Activated naive CD8-positive, alpha-beta T cell treated with anti-CD3 and anti-CD28 coated beads, Interleukin-2, amount 10 ng/mL, durations not matched to agents 7 days and 5 days (primary cell): ENCODE measurements around the gene HPF1. TPM values are rescaled to one million over a fixed set of nuclear protein-coding genes. Genes with fewer than 3 reads are reported as not detected.
"Not testable (repeated sequence)": the region's sequence is repeated elsewhere in the genome, so short reads cannot be mapped to it uniquely, and the experiment has no call there.

Experiments used
- ATAC-seq: fragments of 150-1000 bp; cut with Tn5 transposase; one replicate; pipeline ENCODE4 v1.10.0; 2021; ENCODE audit warnings: low read depth, moderate library complexity
- POLR2A ChIA-PET: fragments of 350-600 bp; sonication (Branson Sonifier 250); formaldehyde crosslinking; loops from one replicate; lab custom pipeline; 2021; ENCODE audit warnings: antibody characterized with exemption; lab: Charles Lee
- DNase-seq: peaks from one replicate; pipeline ENCODE4 v3.0.0; 2021
- H3K27ac Mint-ChIP-seq: one replicate; pipeline ENCODE4 v1.8.0; 2022; ENCODE audit warnings: mild to moderate bottlenecking, mixed read lengths
- H3K27me3 Mint-ChIP-seq: one replicate; pipeline ENCODE4 v1.8.0; 2022; ENCODE audit warnings: mild to moderate bottlenecking, moderate library complexity, mixed read lengths
- H3K36me3 Mint-ChIP-seq: one replicate; pipeline ENCODE4 v1.8.0; 2021; ENCODE audit warnings: mild to moderate bottlenecking, mixed read lengths
- H3K4me1 Mint-ChIP-seq: one replicate; pipeline ENCODE4 v1.8.0; 2021; ENCODE audit warnings: mixed read lengths
- H3K4me3 Mint-ChIP-seq: one replicate; pipeline ENCODE4 v1.8.0; 2022; ENCODE audit warnings: mild to moderate bottlenecking, moderate library complexity, mixed read lengths
- H3K9me3 Mint-ChIP-seq: one replicate; pipeline ENCODE4 v1.8.0; 2021; ENCODE audit warnings: mixed read lengths
- total RNA-seq, 2 experiments: library from RNA; stranded (reverse); gene quantifications; one replicate each; pipeline ENCODE4 v1.2.3, GENCODE V29; 2021

The HPF1 gene
- total RNA-seq, 2 experiments from 2014 or later = 15.6 to 16.5 TPM

DNA sequence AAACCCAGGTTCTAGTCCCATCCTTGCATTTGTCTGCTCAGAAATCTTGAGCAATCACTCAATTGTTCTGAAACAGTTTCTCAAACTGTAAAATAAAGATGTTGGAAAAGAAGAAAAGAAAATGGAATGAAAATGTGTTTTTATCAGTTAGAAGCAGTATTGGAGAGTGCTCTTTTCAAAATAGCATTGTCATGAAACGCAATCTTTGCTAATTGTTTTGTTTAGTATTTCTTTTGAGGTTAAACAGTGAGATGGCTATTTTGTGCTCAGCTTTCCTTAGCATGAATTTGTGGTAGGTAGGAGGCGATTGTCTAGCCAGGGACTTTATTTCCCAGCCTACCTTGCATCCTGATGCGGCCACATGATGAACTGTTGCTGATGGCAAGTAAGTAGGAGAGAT is 10.6 kb upstream of the HPF1 start:
- DNase-seq = no peak
- H3K9me3 Mint-ChIP-seq = no peaks in the 10 kb centered on the region
- H3K36me3 Mint-ChIP-seq = no peaks in the 10 kb centered on the region
- POLR2A ChIA-PET = no interaction called here
- ATAC-seq = no peak
- H3K4me1 Mint-ChIP-seq = peaks cover 2% of the 10 kb centered on the region
- H3K4me3 Mint-ChIP-seq = no peak overlapping the region
- peaks cover 14% of the 10 kb centered on the region for H3K27me3 Mint-ChIP-seq
- H3K27ac Mint-ChIP-seq = no peak overlapping the region

DNA sequence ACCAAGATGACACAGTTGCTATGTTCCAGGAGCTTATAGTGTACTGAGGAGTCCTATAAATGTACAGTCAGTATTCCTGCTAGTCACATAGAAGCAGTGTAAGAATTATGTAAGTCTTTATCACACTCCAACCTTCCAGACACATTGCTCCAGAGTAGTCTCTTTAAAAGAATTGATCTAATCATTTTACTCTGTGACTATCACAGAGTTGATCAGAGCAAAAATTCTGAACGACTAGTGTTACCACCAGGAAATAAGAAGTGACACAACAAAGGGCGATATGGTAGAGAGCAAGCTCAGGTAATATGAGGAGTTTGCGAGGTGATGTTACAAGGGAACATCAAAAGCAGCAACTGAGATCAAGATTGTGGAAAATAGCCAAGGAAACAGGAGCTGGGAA is 9.0 kb upstream of the HPF1 start:
- Mint-ChIP-seq H3K4me3 (no peak overlapping the region), H3K27me3 (peaks cover 16% of the 10 kb centered on the region), H3K4me1 (peaks cover 5% of the 10 kb centered on the region), H3K36me3 (no peaks in the 10 kb centered on the region), H3K9me3 (no peaks in the 10 kb centered on the region), H3K27ac (no peak overlapping the region)
- POLR2A ChIA-PET = no interaction called here
- DNase-seq (no peak), ATAC-seq (no peak)

DNA sequence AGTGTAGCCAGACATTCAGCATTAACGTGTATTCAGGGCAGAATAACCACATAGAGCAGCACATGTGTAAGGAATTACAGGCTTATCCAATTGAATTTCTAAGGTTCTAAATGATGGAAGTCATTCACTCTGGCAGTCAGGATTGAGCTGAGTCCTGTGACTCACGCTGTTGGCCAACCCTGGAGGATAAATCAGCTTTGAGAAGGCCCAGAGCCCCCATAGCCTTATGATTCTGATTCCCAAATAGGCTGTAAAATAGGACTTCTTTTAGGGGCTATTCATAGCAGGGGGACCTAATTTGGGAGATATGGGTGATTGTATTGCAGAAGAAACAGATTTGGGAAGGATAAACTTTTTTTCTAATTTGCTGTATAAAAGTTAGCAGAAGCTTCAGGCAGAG is 8.1 kb upstream of the HPF1 start:
- POLR2A ChIA-PET = interaction anchor here (0.6 kb wide), 1 partner anchor 61 kb away, joined by 6 read pairs; no protein-coding TSS in a partner anchor
- no peak overlapping the region for H3K4me3 Mint-ChIP-seq
- H3K4me1 Mint-ChIP-seq = peaks cover 3% of the 10 kb centered on the region
- H3K27me3 Mint-ChIP-seq = peaks cover 16% of the 10 kb centered on the region
- H3K27ac Mint-ChIP-seq = no peak overlapping the region
- DNase-seq (no peak), ATAC-seq (no peak)
- H3K9me3 Mint-ChIP-seq = no peaks in the 10 kb centered on the region
- H3K36me3 Mint-ChIP-seq = no peaks in the 10 kb centered on the region

DNA sequence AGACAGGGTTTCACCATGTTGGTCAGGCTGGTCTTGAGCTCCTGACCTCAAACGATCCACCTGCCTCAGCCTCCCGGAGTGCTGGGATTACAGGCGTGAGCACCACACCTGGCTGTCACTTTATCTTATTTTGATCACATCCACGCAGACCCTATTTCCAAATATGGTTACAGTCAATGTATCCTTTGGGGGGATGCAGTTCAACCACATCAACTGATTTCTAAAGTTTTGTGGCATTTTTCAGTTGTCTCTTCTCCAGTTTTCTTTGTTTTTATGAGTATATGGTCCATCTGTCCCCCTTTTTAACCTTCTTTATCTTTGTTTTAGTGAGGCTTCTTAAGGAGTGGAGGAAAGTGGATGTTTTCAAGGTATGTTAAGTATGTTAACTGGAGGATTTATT is 4.1 kb upstream of the HPF1 start:
- H3K36me3 Mint-ChIP-seq = no peaks in the 10 kb centered on the region
- peaks cover 7% of the 10 kb centered on the region for H3K4me1 Mint-ChIP-seq
- ATAC-seq (no peak), DNase-seq (no peak)
- no peak overlapping the region for H3K4me3 Mint-ChIP-seq
- H3K27ac Mint-ChIP-seq = no peak overlapping the region
- POLR2A ChIA-PET = no interaction called here
- peaks cover 15% of the 10 kb centered on the region for H3K27me3 Mint-ChIP-seq
- H3K9me3 Mint-ChIP-seq = no peaks in the 10 kb centered on the region

DNA sequence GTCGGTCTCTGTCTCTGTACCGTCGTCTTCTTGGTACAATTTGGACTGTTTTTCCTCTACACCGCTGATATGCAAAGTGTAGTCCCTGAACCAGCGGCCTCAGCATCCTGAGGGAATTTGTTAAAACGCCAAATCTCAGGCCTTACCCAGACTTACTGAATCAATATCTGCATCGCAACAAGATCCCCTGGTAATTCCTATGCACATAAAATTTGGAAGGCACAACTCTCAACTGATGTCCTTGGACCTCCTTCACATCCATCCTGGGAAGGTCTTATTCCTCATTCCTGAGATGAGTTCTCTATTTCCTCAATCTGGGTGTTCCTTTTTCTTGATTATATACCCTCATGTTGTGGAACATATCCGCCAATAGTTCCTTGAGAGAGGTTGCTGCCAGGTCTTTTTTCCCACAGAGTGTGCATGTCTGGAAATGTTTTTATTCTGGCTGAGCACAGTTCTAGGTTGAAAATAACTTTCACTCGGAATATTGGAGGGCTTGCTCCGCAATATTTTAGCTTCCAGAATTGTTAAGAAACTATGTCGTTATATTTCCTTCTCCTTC is 738 bp upstream of the HPF1 start:
- DNase-seq = no peak
- Mint-ChIP-seq H3K27me3 (peaks cover 13% of the 10 kb centered on the region), H3K36me3 (no peaks in the 10 kb centered on the region), H3K4me3 (peak overlapping the region; percentile 86), H3K9me3 (no peaks in the 10 kb centered on the region), H3K27ac (no peak overlapping the region), H3K4me1 (peaks cover 22% of the 10 kb centered on the region)
- POLR2A ChIA-PET = no interaction called here
- no peak for ATAC-seq

DNA sequence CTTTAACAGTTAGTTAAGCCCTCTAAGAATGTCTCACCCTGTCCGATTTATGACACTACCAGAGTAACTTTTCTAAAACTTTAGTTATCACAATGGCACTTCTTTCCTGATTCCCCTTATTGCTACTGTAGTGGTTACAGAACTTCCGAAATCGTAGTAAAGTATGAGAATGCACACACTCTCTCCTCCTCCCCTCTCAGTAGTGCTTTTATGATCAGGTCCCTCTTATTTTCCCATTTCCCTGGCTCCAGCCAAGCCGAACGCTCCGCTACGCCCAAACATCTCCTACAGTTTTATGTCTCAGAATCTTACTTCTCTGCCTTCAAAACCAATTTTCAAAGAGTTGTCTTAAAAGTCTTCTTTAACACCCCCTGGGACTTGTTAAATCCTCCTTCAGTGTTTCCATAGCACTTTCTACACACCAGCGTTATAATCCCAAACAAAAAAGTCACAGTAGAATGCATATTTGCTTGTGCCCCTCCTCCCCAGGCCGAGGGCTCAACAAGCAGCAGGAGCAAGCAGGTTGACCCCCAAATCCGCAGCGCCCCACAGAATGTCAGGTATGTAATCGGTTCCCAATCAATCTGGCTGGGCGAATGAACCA is 671 bp downstream of the HPF1 start:
- H3K4me3 Mint-ChIP-seq = peak overlapping the region; percentile 86
- no peak for DNase-seq
- peaks cover 2% of the 10 kb centered on the region for H3K36me3 Mint-ChIP-seq
- no peak for ATAC-seq
- POLR2A ChIA-PET = interaction anchor here (1.1 kb wide), 1 partner anchor 137 kb away, joined by 4 read pairs; the partner anchor contains the start of gene CLCN3
- H3K27me3 Mint-ChIP-seq = peaks cover 13% of the 10 kb centered on the region
- no peaks in the 10 kb centered on the region for H3K9me3 Mint-ChIP-seq
- peak overlapping the region; percentile 19 for H3K27ac Mint-ChIP-seq
- peaks cover 22% of the 10 kb centered on the region for H3K4me1 Mint-ChIP-seq

DNA sequence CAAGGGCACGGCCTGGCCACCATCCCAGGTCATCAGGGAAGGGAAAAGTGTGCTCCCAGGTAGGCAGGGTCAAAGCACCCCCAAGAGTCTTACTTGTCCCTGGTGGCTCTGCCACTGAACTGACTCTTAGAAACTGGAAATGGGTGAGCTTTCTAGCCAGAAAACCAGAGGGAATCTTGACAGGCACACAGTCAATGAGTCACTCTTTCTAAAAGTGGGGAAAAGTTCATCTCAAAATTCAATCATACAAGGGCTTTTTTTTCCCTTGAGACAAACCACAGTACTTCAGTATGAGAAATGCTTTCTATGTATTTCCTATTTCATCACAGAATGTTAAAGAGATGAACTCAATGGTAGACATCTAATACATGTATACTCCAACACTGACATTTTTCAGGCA is 12.5 kb downstream of the HPF1 start:
- DNase-seq (no peak), ATAC-seq (no peak)
- no peaks in the 10 kb centered on the region for H3K4me1 Mint-ChIP-seq
- H3K9me3 Mint-ChIP-seq = no peaks in the 10 kb centered on the region
- H3K36me3 Mint-ChIP-seq = peaks cover 8% of the 10 kb centered on the region
- H3K27me3 Mint-ChIP-seq = no peaks in the 10 kb centered on the region
- H3K4me3 Mint-ChIP-seq = no peak overlapping the region
- H3K27ac Mint-ChIP-seq = no peak overlapping the region
- POLR2A ChIA-PET = no interaction called here

DNA sequence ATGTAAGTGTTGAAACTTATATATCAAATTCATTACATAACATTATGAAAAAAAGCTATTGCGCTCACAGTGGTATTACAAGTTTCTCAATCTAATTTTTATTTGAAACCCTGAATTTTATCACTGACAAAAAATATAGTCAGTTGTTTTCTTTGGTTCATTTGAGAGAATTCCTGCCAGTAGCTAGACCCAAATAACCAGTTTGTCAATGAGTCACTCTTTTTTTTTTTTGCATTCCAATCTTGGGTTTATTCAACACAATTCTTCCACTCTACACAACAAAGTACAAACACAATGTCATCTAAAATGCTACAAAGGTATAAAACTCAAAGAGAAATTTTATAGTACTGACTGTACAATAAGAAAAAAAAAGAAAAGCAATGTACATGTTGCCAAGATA is 13.1 kb downstream of the HPF1 start:
- DNase-seq (no peak), ATAC-seq (no peak)
- POLR2A ChIA-PET = no interaction called here
- Mint-ChIP-seq H3K4me3 (no peak overlapping the region), H3K27ac (no peak overlapping the region), H3K36me3 (peaks cover 8% of the 10 kb centered on the region), H3K4me1 (no peaks in the 10 kb centered on the region), H3K27me3 (no peaks in the 10 kb centered on the region), H3K9me3 (no peaks in the 10 kb centered on the region)

DNA sequence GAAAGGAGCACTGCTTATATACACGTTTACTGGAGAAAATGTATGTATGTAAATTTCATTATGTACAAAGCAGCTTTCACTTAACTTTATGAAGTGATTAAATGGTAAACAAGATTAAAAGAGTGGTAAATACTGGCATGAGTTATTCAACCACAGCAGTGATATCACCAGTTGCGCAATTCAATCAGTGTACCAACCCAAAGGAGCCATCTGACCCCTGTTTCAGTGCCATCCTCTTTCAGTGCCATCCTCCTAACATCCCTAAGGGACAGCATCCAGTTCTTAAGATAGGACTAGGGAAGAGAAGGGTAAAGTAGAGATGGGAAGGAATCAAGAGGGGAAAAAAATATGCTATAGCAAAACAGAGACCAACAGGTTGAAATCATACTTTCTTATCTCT is 16.2 kb downstream of the HPF1 start:
- Mint-ChIP-seq H3K4me3 (no peak overlapping the region), H3K9me3 (no peaks in the 10 kb centered on the region), H3K27me3 (no peaks in the 10 kb centered on the region), H3K27ac (no peak overlapping the region), H3K4me1 (no peaks in the 10 kb centered on the region), H3K36me3 (peaks cover 24% of the 10 kb centered on the region)
- no peak for DNase-seq
- ATAC-seq = no peak
- POLR2A ChIA-PET = no interaction called here

DNA sequence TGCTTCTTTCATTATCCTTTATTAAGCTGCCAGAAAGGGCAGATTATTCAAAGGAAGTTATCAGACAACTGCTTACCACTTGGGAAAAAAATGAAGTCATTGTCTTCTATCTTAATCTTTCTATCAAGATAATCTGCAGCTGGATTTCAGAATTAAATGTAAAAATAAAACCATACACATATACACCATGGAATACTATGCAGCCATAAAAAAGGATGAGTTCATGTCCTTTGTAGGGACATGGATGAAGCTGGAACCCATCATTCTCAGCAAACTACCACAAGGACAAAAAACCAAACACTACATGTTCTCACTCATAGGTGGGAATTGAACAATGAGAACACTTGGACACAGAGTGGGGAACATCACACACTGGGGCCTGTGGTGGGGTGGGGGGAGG is 19.1 kb downstream of the HPF1 start:
- POLR2A ChIA-PET, H3K4me3 Mint-ChIP-seq, H3K9me3 Mint-ChIP-seq: not testable (repeated sequence)

DNA sequence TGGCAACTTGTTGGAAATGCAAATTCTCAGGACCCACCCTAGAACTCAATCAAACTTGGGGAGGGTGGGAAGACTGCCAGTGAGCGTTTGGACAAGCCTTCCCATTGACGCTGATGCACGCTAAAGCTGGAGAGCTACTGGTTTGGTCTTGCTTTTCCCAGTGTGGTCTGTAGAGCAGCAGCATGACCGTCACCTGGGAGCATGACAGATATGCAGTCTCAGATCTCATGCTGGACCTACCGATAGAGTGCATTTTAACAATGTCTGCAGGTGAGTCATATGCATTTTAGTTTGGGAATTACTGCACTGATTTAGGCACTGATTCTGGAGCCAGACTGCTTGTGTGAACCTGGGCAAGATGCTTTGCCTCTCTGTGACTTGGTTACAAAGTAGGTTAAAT is 27.2 kb downstream of the HPF1 start:
- no peaks in the 10 kb centered on the region for H3K27me3 Mint-ChIP-seq
- no peak overlapping the region for H3K27ac Mint-ChIP-seq
- ATAC-seq (no peak), DNase-seq (no peak)
- no peaks in the 10 kb centered on the region for H3K9me3 Mint-ChIP-seq
- POLR2A ChIA-PET = no interaction called here
- peaks cover 9% of the 10 kb centered on the region for H3K36me3 Mint-ChIP-seq
- no peaks in the 10 kb centered on the region for H3K4me1 Mint-ChIP-seq
- H3K4me3 Mint-ChIP-seq = no peak overlapping the region

More for the DNA sequence above, 19.1 kb downstream of the HPF1 start:
- H3K27me3 Mint-ChIP-seq, H3K27ac Mint-ChIP-seq, H3K4me1 Mint-ChIP-seq, DNase-seq, ATAC-seq: not testable (repeated sequence)
- peaks cover 30% of the 10 kb centered on the region for H3K36me3 Mint-ChIP-seq

DNA sequence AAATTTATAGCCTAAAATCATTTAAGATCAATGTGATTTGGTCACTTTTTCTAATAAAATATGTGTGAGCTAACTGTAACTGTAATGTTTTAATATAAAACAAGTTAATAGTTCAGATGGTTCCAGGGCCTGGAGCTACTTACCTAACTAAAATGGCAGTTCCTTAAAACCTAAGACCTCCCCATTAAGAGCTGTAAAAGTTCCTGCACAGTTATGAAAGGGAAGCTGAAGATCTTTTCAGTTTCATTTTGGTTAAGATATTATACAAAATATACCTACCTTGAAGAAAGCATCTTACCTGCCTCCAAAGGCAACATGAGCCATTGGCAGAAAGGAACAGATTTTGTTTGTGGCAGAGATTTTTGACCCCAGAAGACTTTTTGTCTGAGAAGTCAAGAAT is 30.1 kb downstream of the HPF1 start:
- no peak for DNase-seq
- POLR2A ChIA-PET = interaction anchor here (0.6 kb wide), 1 partner anchor 62 kb away, joined by 3 read pairs; no protein-coding TSS in a partner anchor
- Mint-ChIP-seq H3K9me3 (no peaks in the 10 kb centered on the region), H3K27ac (no peak overlapping the region), H3K4me1 (no peaks in the 10 kb centered on the region), H3K4me3 (no peak overlapping the region), H3K27me3 (no peaks in the 10 kb centered on the region), H3K36me3 (peaks cover 7% of the 10 kb centered on the region)
- ATAC-seq = no peak

DNA sequence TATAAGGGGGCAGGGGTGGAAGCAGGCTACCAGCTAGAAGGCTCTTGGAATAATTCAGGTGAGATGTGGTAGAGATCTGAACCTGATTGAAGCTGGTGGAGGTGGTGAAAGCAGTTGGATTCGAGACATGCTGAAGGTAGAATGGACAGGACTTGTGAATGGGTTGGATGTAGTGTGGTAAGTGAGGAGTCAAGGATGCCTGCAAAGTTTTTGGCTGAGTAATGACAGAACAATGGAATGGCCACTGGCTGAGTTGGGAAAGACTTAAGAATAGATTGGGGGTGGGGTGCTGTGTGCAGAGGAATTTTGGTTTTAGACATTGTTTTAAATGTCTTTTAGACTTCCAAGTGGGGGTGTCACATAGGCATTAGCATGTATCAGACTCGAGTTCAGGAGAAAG is 33.5 kb downstream of the HPF1 start:
- Mint-ChIP-seq H3K9me3 (no peaks in the 10 kb centered on the region), H3K27me3 (no peaks in the 10 kb centered on the region), H3K27ac (no peak overlapping the region), H3K36me3 (peaks cover 8% of the 10 kb centered on the region), H3K4me3 (no peak overlapping the region), H3K4me1 (peaks cover 1% of the 10 kb centered on the region)
- DNase-seq = no peak
- ATAC-seq = no peak
- POLR2A ChIA-PET = no interaction called here

DNA sequence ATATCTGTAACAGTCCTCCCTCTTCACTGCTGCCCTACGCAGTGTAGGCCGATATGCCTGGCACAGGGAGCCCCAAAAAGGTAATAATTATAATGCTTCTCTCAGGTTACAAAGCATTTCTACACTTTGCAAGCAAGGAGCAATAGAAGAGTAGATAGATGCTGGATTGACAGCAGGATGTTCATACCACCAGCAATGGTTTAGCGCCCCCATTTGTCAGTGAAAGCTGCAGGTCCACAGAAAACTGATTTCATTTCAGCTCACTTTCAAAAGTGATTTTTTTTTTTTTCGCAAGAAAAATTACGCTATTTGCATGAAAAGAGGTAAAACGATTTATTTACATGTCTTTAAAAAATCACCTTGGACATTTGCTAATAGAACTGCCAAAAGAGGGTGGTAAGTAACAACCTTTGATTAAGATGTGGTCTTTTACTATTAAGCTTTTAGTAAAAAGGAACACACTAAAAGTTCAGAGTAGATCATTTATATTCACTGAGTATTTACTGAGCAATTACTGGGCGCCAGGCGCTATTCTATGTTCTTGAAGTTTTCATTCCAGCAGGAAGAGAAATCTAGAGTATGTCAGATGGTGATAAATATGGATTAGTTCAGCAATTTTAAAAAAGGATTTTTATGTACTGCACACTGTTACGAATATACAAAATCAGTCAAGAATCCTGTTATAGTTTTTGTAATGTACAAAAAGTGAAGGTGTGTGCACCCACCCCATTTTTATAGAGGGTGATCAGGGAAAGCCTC is 34.4 kb downstream of the HPF1 start:
- POLR2A ChIA-PET = interaction anchor here (0.5 kb wide), 1 partner anchor 278 kb away, joined by 3 read pairs; no protein-coding TSS in a partner anchor
- DNase-seq (no peak), ATAC-seq (no peak)
- no peaks in the 10 kb centered on the region for H3K9me3 Mint-ChIP-seq
- no peaks in the 10 kb centered on the region for H3K27me3 Mint-ChIP-seq
- H3K36me3 Mint-ChIP-seq = peaks cover 8% of the 10 kb centered on the region
- H3K4me1 Mint-ChIP-seq = peaks cover 1% of the 10 kb centered on the region
- no peak overlapping the region for H3K4me3 Mint-ChIP-seq
- H3K27ac Mint-ChIP-seq = no peak overlapping the region
